HG02623 (cell line): ENCODE data around the gene CCBE1.
"Not testable (repeated sequence)": the region's sequence is repeated elsewhere in the genome, so short reads cannot be mapped to it uniquely, and the experiment has no call there.

ENCODE experiments used
- ATAC-seq: cut with Tn5 transposase; IDR thresholded peaks from one replicate; pipeline ENCODE4 v1.9.1; 2021; ENCODE audit warnings: moderate library complexity; ENCODE audit not compliant: unreplicated experiment

The CCBE1 gene

GRCh38 chr18:59697236-59697932, at the start of gene CCBE1:
Gene CCBE1 (minus strand): TSS chr18:59697423.
- no peak for ATAC-seq

- no peak for ATAC-seq
Observed at GRCh38 chr18:59744271-59744721, 47.1 kb upstream of the CCBE1 start.

GRCh38 chr18:59743566-59743965, 46.3 kb upstream of the CCBE1 start:
- no peak for ATAC-seq

GRCh38 chr18:59742325-59743111, 45.3 kb upstream of the CCBE1 start:
- ATAC-seq: no peak

GRCh38 chr18:59740141-59740540, 42.9 kb upstream of the CCBE1 start:
- no peak for ATAC-seq

GRCh38 chr18:59737776-59738300, 40.6 kb upstream of the CCBE1 start:
- ATAC-seq: no peak

GRCh38 chr18:59737335-59737734, 40.1 kb upstream of the CCBE1 start:
- not testable (repeated sequence) for ATAC-seq

GRCh38 chr18:59736061-59736460, 38.8 kb upstream of the CCBE1 start:
- no peak for ATAC-seq

- no peak for ATAC-seq
Observed at GRCh38 chr18:59735269-59735860, 38.1 kb upstream of the CCBE1 start.

- no peak for ATAC-seq
Observed at GRCh38 chr18:59733421-59733820, 36.2 kb upstream of the CCBE1 start.

GRCh38 chr18:59730896-59731295, 33.7 kb upstream of the CCBE1 start:
- ATAC-seq: no peak

GRCh38 chr18:59729781-59730180, 32.6 kb upstream of the CCBE1 start:
- no peak for ATAC-seq

GRCh38 chr18:59728816-59729215, 31.6 kb upstream of the CCBE1 start:
- ATAC-seq: no peak

GRCh38 chr18:59725142-59725541, 27.9 kb upstream of the CCBE1 start:
- no peak for ATAC-seq

- no peak for ATAC-seq
Observed at GRCh38 chr18:59724103-59724502, 26.9 kb upstream of the CCBE1 start.

GRCh38 chr18:59721931-59722330, 24.7 kb upstream of the CCBE1 start:
- no peak for ATAC-seq

- ATAC-seq: no peak
Observed at GRCh38 chr18:59721211-59721610, 24.0 kb upstream of the CCBE1 start.

GRCh38 chr18:59719544-59720181, 22.4 kb upstream of the CCBE1 start:
- no peak for ATAC-seq

GRCh38 chr18:59718464-59719157, 21.4 kb upstream of the CCBE1 start:
- no peak for ATAC-seq

GRCh38 chr18:59718108-59718463, 20.9 kb upstream of the CCBE1 start:
- no peak for ATAC-seq

GRCh38 chr18:59717291-59717690, 20.1 kb upstream of the CCBE1 start:
- no peak for ATAC-seq
